Panc1 (cell line): ENCODE measurements around the gene TBKBP1. TPM values are rescaled to one million over a fixed set of nuclear protein-coding genes. Genes with fewer than 3 reads are reported as not detected.

Experiments
- ATAC-seq: fragments of 200-7000 bp; cut with Tn5 transposase; 2 replicates; pipeline ENCODE4 v1.9.1; 2020; ENCODE audit warnings: mild to moderate bottlenecking, moderate library complexity
- BruUV-seq: library from RNA; stranded (reverse); fragments of 400-500 nt; replicated peaks from 2 replicates; lab custom pipeline; 2021; lab: Mats Ljungman, UMichigan
- CTCF ChIA-PET: fragments of 300-600 bp; sonication (Branson Sonifier 250); formaldehyde crosslinking; loops from one replicate; lab custom pipeline; 2022; ENCODE audit warnings: antibody characterized with exemption; lab: Charles Lee
- POLR2A ChIA-PET: fragments of 300-600 bp; sonication (Branson Sonifier 250); formaldehyde crosslinking; loops from one replicate; lab custom pipeline; 2022; ENCODE audit warnings: antibody characterized with exemption; lab: Charles Lee
- DNase-seq: peaks from one replicate; pipeline ENCODE4 v3.0.0-alpha.2; 2010; ENCODE audit warnings: low read depth, low spot score
- H3K27ac ChIP-seq: 2 replicates; pipeline ENCODE4 v1.5.1; 2011; ENCODE audit warnings: mild to moderate bottlenecking, low read length, inconsistent platforms
- H3K27me3 ChIP-seq: fragments of 200-500 bp; sonication (Bioruptor generic); 2 replicates; pipeline ENCODE4 v1.6.0; 2014; ENCODE audit warnings: low read length, inconsistent platforms; ENCODE audit not compliant: control insufficient read depth, insufficient read depth
- H3K36me3 ChIP-seq: fragments of 200-500 bp; sonication (Bioruptor generic); 2 replicates; pipeline ENCODE4 v1.5.1; 2014; ENCODE audit warnings: inconsistent platforms, mild to moderate bottlenecking, low read length, moderate library complexity; ENCODE audit not compliant: control insufficient read depth, insufficient read depth
- H3K4me1 ChIP-seq: 2 replicates; pipeline ENCODE4 v1.5.1; 2011; ENCODE audit warnings: inconsistent platforms, mild to moderate bottlenecking, low read length, moderate library complexity; ENCODE audit not compliant: control insufficient read depth, insufficient read depth
- H3K4me3 ChIP-seq, 2 experiments: 2 replicates each; pipeline ENCODE4 v1.5.1; 2011 to 2012; ENCODE audit warnings: low read depth in 2 of 2, low read length in 2 of 2, mild to moderate bottlenecking in 2 of 2, inconsistent platforms in 1 of 2, moderate library complexity in 1 of 2
- H3K9me3 ChIP-seq: fragments of 200-500 bp; sonication (Bioruptor generic); 2 replicates; pipeline ENCODE4 v1.5.1; 2014; ENCODE audit warnings: low read depth, mild to moderate bottlenecking, inconsistent platforms, low read length, moderate library complexity; ENCODE audit not compliant: control insufficient read depth, insufficient read depth
- POLR2AphosphoS5 ChIP-seq: IDR thresholded peaks from 2 replicates; pipeline ENCODE4 v1.6.1; 2012; ENCODE audit warnings: mild to moderate bottlenecking, low read depth, low read length, moderate library complexity
- SIN3A ChIP-seq: IDR thresholded peaks from 2 replicates; pipeline ENCODE4 v1.6.1; 2012; ENCODE audit warnings: low read depth, mild to moderate bottlenecking, low read length, moderate library complexity, borderline replicate concordance; ENCODE audit not compliant: insufficient read depth
- TCF7L2 ChIP-seq: IDR thresholded peaks from 2 replicates; pipeline ENCODE4 v1.6.1; 2011; ENCODE audit warnings: mild to moderate bottlenecking, low read depth, low read length, inconsistent platforms
- in situ Hi-C: cut with HindIII; loops from 2 replicates; pipeline ENCODE4 v1.10.0; 2016; ENCODE audit warnings: low sequenced_read_pairs, low pct_unique_long_range_greater_than_20kb
- intact Hi-C: fragments of 100-400 bp; cut with micrococcal nuclease; formaldehyde crosslinking; loops from one replicate; pipeline ENCODE4 v1.10.0; 2022; ENCODE audit not compliant: unreplicated experiment
- total RNA-seq: library from RNA; stranded (reverse); gene quantifications from one replicate; pipeline ENCODE4 v1.2.1, GENCODE V29; 2021; ENCODE audit not compliant: unreplicated experiment
- TF ChIP-seq, protein P1 (sequence below): fragments of 450-650 bp; IDR thresholded peaks from 2 replicates; pipeline ENCODE4 v1.5.1; 2017; ENCODE audit warnings: mild to moderate bottlenecking
- TF ChIP-seq, protein P2 (sequence below), 2 experiments: IDR thresholded peaks; 2 replicates each; pipeline ENCODE4 v1.6.1; 2011 to 2012; ENCODE audit warnings: low read depth in 2 of 2, control low read depth in 1 of 2, low read length in 1 of 2, mild to moderate bottlenecking in 1 of 2, moderate library complexity in 1 of 2; ENCODE audit not compliant: insufficient read depth in 1 of 2

The TBKBP1 gene
- total RNA-seq, 1 experiment from 2014 or later = 12.0 TPM

DNA sequence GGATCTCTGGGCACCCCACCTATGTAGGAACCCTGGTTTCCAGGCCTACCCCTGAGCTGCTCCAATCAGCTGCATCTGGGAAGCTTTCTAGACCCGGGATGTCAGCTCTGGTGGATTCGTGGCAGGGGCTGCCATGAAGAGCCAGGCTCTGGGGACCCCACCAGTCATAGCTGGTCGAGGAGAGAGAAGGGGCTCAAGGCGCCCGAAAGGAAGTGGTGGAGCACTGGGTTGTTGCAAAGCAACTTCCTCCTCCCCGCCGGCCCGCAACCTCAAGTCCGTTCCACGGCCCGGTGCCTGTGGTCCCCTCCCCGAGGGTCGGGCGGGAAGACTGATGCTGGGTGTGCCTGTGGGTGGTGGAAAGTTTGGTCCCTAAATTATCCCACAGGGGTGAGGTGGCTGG is 10.2 kb downstream of the TBKBP1 start:
- H3K27ac ChIP-seq = no peak overlapping the region
- H3K4me1 ChIP-seq = no peaks in the 10 kb centered on the region; the same call in 1 of the 2 replicates
- intact Hi-C loops (no loop called here), in situ Hi-C loops (no loop called here)
- DNase-seq = no peak
- ChIA-PET POLR2A (no interaction called here), CTCF (no interaction called here)
- BruUV-seq = no TSS peak
- H3K36me3 ChIP-seq = no peaks in the 10 kb centered on the region
- TF ChIP-seq TCF7L2 (no peak), SIN3A (no peak), POLR2AphosphoS5 (no peak)
- TF ChIP-seq, protein P1, sequence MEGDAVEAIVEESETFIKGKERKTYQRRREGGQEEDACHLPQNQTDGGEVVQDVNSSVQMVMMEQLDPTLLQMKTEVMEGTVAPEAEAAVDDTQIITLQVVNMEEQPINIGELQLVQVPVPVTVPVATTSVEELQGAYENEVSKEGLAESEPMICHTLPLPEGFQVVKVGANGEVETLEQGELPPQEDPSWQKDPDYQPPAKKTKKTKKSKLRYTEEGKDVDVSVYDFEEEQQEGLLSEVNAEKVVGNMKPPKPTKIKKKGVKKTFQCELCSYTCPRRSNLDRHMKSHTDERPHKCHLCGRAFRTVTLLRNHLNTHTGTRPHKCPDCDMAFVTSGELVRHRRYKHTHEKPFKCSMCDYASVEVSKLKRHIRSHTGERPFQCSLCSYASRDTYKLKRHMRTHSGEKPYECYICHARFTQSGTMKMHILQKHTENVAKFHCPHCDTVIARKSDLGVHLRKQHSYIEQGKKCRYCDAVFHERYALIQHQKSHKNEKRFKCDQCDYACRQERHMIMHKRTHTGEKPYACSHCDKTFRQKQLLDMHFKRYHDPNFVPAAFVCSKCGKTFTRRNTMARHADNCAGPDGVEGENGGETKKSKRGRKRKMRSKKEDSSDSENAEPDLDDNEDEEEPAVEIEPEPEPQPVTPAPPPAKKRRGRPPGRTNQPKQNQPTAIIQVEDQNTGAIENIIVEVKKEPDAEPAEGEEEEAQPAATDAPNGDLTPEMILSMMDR = no peak
- TF ChIP-seq, protein P2, sequence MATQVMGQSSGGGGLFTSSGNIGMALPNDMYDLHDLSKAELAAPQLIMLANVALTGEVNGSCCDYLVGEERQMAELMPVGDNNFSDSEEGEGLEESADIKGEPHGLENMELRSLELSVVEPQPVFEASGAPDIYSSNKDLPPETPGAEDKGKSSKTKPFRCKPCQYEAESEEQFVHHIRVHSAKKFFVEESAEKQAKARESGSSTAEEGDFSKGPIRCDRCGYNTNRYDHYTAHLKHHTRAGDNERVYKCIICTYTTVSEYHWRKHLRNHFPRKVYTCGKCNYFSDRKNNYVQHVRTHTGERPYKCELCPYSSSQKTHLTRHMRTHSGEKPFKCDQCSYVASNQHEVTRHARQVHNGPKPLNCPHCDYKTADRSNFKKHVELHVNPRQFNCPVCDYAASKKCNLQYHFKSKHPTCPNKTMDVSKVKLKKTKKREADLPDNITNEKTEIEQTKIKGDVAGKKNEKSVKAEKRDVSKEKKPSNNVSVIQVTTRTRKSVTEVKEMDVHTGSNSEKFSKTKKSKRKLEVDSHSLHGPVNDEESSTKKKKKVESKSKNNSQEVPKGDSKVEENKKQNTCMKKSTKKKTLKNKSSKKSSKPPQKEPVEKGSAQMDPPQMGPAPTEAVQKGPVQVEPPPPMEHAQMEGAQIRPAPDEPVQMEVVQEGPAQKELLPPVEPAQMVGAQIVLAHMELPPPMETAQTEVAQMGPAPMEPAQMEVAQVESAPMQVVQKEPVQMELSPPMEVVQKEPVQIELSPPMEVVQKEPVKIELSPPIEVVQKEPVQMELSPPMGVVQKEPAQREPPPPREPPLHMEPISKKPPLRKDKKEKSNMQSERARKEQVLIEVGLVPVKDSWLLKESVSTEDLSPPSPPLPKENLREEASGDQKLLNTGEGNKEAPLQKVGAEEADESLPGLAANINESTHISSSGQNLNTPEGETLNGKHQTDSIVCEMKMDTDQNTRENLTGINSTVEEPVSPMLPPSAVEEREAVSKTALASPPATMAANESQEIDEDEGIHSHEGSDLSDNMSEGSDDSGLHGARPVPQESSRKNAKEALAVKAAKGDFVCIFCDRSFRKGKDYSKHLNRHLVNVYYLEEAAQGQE (IDR thresholded peaks at IDR 0.05; ENCODE audit: insufficient read depth in 1 of 2, low read depth in 2 of 2, low read length in 1 of 2) = no peak
- H3K4me3 ChIP-seq = no peak overlapping the region
- no peaks in the 10 kb centered on the region for H3K27me3 ChIP-seq
- no peak for ATAC-seq
- no peaks in the 10 kb centered on the region for H3K9me3 ChIP-seq

DNA sequence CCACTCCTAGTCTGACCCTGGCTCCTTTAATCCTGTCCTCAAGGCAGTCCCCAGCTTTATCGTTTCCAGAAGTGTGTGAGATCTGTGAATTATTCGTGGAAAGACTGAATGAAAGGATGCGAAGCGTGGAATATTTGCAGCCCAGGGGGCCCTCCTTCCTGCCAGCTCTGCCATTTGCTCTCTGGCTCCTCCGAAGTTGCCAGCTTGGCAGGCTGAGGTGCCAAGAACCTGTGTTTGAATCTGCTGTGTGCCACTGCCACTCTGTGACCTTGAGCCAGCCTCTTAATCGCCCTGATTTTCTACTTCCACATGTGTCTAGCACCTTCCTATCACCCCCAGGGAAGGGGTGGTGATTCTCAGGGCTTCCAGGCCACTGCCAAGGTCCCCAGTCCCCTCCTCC is 10.8 kb downstream of the TBKBP1 start:
- intact Hi-C loops (no loop called here), in situ Hi-C loops (no loop called here)
- ChIA-PET POLR2A (no interaction called here), CTCF (no interaction called here)
- Histone ChIP-seq H3K27ac (no peak overlapping the region), H3K36me3 (no peaks in the 10 kb centered on the region), H3K4me1 (no peaks in the 10 kb centered on the region; the same call in 1 of the 2 replicates), H3K4me3 (no peak overlapping the region), H3K9me3 (no peaks in the 10 kb centered on the region), H3K27me3 (no peaks in the 10 kb centered on the region)
- TF ChIP-seq, protein P2 (IDR thresholded peaks at IDR 0.05; ENCODE audit: insufficient read depth in 1 of 2, low read depth in 2 of 2, low read length in 1 of 2) = no peak
- TF ChIP-seq POLR2AphosphoS5 (no peak), TCF7L2 (no peak), SIN3A (no peak)
- TF ChIP-seq, protein P1 = no peak
- no TSS peak for BruUV-seq
- no peak for ATAC-seq
- DNase-seq = no peak
